ENCODE results near the gene DNPH1.

DNPH1 gene

GRCh38 chr6:43243664-43244321 lies 14.5 kb upstream of the DNPH1 start:
- no peak for DNase-seq

DNA sequence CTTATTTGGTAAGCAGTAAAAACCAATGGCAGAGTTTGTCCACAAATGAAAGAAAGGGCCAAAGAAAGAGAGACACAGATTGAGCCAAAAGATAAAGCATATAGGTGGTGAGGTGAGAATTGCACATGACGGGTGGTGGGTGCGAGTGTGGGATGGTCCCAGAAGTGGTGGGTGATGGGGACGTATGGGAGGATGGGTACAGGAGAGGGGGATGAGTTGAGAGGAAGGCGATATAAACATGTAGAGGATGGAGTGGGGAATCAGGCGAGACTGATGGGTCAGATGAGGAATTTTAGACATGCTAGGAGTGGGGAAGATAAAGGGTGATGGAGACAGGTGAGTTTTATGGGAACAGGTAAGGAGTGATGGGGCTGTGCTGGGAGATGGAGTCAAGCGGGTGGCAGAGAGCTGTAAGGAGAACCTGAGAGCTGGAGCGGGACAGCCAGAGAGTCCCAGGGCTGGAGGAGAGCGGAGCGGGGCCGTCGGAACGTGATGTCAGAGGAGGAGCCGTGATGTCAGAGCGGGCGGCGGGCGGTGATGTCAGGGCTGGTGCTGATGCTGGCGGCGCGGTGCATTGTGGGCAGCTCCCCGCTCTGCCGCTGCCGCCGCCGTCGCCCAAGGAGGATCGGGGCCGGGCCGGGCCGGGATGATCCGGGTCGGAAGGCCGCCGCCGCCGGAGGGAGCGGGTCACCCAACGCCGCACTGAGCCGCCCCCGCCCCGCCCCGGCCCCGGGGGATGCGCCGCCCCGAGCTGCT lies 13.8 kb upstream of the DNPH1 start, which contains the start of gene TTBK1:
TSS of gene TTBK1 (plus strand) at position 574 of the 756 bp plus-strand sequence. CDS start 3,180 bp downstream, outside the sequence.
- DNase-seq = no peak

GRCh38 chr6:43241446-43241845 lies 12.2 kb upstream of the DNPH1 start:
- DNase-seq = no peak

- no peak for DNase-seq
Observed at GRCh38 chr6:43240950-43241349, 11.7 kb upstream of the DNPH1 start.

DNA sequence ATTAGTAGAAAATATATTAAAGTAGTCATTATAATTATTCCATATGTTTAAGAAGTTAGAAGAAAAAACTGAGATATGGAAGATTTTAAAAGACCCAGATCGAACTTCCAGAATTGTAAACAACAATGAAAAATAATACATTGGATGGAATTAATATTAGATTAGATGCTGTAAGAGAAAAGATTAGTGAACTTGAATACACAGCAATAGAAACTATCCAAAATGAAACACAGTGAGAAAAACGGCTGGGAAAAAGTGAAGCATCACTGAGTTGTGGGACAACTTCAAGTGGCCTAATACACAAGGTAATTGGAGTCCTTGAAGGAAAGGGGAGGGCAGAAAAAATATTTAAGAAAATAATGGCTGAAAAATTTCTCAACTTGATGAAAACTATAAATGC lies 9.8 kb upstream of the DNPH1 start:
- no peak for DNase-seq

DNA sequence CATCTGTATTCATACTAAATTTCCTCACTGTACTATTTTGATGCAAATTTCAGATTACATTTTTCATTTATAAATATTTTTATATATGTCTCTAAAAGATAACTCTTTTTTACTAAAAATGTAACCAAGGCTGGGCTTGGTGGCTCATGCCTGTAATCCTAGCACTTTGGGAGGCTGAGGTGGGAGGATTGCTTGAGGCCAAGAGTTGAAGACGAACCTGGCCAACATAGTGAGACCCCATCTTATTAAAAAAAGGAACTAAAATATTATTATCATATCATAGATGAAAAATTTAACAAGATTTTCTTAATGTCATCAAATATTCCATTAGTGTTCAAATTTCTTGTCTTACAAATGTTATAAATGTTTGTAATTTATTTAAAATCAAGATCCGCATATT lies 6.6 kb upstream of the DNPH1 start:
- no peak for DNase-seq

DNA sequence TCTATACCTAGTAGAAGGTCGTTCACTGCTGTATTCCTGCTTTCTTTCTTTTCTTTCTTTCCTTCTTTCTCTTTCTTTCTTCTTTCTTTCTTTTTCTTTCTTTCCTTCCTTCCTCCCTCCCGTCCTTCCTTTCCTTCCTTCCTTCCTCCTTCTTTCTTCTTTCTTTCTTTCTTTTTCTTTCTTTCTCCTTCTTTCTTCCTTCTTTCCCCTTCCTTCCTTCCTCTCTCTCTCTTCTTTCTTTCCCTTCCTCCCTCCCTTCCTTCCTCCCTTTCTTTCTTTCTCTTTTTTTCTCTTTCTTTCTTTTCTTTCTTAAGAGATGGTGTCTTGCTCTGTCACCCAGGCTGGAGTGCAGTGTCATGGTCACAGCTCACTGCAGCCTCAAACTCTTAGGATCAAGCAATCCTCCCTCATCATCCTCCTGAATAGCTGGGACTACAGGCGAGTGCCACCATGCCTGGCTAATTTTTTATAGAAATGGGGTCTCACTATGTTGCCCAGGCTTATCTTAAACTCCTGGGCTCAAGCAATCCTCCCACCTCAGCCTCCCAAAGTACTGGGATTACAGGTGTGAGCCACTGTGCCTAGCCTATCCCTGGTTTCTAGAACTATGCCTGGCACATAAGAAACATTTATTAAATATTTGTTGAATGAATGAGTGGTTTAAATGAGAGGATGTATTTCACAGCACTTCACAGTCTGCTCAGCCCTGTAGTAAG lies 2.6 kb upstream of the DNPH1 start:
- no peak for DNase-seq

DNA sequence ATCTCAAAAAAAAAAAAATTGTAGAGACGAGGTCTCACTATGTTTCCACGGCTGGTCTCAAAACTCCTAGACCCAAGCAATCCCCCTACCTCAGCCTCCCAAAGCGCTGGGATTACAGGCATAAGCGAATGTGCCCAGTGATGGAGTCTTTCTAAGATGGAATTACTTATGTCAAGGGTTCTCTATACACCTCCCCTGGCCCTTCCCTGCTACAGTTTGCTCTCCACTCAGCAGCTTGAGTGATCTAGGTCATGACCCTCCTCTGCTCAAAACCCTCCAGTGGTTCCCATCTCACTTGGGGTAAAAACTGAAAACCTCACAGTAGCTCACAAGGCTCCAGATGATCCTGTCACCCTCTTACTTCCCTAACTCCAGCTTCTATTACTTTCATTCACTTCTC lies 1.8 kb upstream of the DNPH1 start:
- DNase-seq = no peak

GRCh38 chr6:43229803-43230620 lies 731 bp upstream of the DNPH1 start:
- DNase-seq = no peak

GRCh38 chr6:43226192-43226851 lies 3.0 kb downstream of the DNPH1 start:
- no peak for DNase-seq

DNA sequence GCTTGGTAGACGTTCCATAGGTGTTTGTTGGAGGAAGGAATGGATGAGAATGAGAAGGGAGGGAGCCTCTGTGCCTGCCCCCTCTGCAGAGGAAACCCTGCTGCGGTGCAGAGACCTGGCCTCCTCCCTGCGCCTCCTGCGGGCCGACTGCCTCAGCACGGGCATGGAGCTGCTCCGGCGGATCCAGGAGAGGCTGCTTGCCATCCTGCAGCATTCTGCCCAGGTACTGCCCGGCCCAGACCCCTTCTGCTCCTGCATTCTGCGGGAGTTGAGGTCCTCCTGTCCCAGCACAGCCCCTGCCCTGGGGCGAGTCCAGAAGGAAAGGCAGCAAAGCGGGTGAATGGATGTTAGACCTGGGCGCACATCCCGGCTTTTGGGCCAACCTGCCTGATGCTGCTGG lies 6.1 kb downstream of the DNPH1 start:
- no peak for DNase-seq

GRCh38 chr6:43222418-43223059 lies 6.7 kb downstream of the DNPH1 start:
- DNase-seq = no peak

DNA sequence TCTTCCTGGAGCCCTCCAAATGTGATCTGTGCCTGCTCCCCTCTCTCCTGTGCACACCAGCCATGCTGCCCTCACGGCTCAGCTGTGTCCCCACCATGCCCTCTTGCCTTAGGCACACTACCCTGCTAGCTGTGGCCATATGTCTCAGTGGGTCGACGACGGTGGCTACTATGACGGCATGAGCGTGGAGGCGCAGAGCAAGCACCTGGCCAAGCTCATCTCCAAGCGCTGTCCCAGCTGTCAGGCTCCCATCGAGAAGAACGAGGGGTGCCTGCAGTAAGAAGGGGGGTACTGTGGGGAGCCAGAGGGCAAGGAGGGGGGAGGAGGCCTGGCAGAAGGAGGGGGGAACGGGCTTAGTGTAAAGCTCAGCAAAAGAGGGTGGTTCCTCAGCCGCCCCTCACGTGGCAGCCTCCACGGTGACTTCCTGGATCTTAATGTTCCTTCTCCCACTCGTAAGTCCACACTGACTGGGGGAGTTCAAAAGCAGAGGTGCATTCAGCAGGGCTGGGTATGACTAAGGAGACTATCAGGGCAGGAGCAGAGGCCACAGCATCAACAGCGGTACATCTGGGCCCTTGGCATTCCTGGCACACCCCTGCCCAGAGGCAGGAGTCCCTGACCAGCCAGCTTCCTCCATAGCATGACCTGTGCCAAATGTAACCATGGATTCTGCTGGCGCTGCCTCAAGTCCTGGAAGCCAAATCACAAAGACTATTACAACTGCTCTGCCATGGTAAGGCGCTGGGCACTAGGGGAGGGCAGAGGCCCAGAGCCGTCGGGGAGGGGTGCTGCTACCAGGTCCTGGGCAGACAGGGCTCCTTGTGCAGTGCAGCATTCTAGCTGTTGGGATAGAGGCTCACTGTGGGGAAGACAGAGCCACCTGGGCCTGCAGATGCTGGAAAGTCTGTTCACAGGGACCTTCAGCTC lies 8.0 kb downstream of the DNPH1 start:
- no peak for DNase-seq

- no peak for DNase-seq
Observed at GRCh38 chr6:43220439-43220951, 8.8 kb downstream of the DNPH1 start.

DNA sequence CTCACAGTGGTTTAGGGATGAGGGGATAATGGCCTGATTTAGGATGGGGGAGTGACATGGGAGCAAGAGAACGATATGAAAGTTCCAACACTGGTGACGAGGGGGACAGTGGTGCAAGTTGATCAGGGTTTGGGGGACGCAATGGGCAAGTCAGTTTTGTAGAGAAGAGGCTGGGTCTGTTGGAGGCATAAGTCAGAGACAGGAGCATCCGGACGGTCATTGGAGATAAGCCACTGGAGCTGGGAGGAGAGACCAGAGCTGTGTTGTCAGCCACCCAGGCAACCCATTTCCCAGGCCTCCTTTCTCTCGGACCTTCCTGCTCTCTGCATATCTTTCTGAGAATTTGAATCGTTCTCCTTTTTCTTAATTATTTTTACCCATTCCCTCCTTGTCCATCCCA lies 9.5 kb downstream of the DNPH1 start:
- DNase-seq = no peak

GRCh38 chr6:43219119-43219518 lies 10.2 kb downstream of the DNPH1 start:
- DNase-seq = no peak

- no peak for DNase-seq
Observed at GRCh38 chr6:43217351-43217750, 11.9 kb downstream of the DNPH1 start.

GRCh38 chr6:43216200-43216599 lies 13.1 kb downstream of the DNPH1 start:
- DNase-seq = no peak

- no peak for DNase-seq
Observed at GRCh38 chr6:43215066-43215465, 14.2 kb downstream of the DNPH1 start.

DNA sequence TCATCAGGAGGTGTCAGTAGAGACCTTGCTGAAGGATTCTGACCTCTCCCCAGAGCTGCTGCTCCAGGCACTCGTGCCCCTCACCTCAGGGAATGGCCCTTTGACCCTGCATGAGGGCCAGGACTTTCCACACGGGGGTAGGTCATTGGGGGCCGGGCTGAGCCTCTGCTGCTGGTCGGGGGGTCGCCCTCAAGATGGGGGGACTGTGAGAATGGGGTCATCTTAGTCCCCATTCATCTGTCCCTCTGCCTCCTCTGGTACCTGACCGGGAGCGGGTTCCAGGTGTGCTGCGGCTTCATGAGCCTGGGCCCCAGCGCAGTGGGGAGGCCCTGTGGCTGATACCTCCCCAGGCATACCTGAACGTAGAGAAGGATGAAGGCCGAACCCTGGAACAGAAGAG lies 15.8 kb downstream of the DNPH1 start:
- DNase-seq = no peak

- no peak for DNase-seq
Observed at GRCh38 chr6:43211955-43212354, 17.3 kb downstream of the DNPH1 start.

All from HCEC 1CT (cell line).